Measurements from ENCODE around the gene NXPH1.
"Not testable (repeated sequence)": the region's sequence is repeated elsewhere in the genome, so short reads cannot be mapped to it uniquely, and the experiment has no call there.

Gene NXPH1

DNA sequence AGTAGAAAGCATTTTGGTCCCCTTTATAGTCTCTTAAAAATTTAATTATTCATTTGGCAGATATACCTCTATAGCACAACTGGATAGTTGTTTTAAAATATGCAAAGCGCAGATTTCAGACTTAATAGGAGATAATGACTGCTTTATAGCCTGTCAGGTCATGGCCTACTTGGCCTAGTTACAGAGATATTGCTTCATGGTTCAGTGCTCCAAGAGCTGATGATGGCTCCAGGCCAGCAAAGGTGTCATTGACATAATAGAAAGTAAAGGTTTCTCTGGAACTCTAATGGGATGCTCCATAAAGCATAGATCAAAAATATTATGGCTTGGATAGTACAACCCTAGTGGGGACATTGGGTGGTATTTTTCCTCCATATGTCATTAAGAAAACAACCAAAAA, 285.7 kb downstream of the NXPH1 start:
- no peak for DNase-seq (ENCODE audit: low spot score)

- peak; percentile 72 for DNase-seq (ENCODE audit: low spot score)
Observed at GRCh38 chr7:8724080-8724718, 290.8 kb downstream of the NXPH1 start.

DNA sequence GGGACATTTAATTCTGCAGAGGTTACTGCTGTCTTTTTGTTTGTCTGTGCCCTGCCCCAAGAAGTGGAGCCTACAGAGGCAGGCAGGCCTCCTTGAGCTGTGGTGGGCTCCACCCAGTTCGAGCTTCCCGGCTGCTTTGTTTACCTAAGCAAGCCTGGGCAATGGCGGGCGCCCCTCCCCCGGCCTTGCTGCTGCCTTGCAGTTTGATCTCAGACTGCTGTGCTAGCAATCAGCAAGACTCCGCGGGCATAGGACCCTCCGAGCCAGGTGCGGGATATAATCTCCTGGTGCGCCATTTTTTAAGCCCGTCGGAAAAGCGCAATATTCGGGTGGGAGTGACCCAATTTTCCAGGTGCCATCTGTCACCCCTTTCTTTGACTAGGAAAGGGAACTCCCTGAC, 298.3 kb downstream of the NXPH1 start:
- DNase-seq (ENCODE audit: low spot score) = not testable (repeated sequence)

GRCh38 chr7:8739837-8740236, 306.4 kb downstream of the NXPH1 start:
- no peak for DNase-seq (ENCODE audit: low spot score)

DNA sequence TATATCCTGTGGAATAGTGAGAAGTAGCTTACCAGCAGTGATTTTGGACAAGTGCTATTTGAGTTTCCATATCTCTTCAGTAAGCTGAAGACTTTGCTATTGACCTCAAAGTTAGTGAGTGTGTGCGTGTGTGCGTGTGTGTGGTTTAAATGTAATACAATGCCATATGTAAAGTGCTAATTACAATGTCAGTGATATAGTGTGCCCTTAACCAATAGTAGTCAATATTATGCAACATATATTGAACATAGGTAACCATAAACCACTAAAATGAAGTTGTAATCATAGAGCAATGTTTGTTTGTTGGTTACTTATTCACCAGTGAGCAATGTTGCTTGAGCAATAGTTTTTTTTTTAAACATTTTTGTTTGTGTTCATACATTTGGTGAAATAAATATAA, 309.4 kb downstream of the NXPH1 start:
- no peak for DNase-seq (ENCODE audit: low spot score)

GRCh38 chr7:8747338-8747737, 313.9 kb downstream of the NXPH1 start:
- no peak for DNase-seq (ENCODE audit: low spot score)

GRCh38 chr7:8751557-8752231, 318.3 kb downstream of the NXPH1 start:
- no peak for DNase-seq (ENCODE audit: low spot score)

GRCh38 chr7:8753355-8753754, 319.9 kb downstream of the NXPH1 start:
- no peak for DNase-seq (ENCODE audit: low spot score)

DNA sequence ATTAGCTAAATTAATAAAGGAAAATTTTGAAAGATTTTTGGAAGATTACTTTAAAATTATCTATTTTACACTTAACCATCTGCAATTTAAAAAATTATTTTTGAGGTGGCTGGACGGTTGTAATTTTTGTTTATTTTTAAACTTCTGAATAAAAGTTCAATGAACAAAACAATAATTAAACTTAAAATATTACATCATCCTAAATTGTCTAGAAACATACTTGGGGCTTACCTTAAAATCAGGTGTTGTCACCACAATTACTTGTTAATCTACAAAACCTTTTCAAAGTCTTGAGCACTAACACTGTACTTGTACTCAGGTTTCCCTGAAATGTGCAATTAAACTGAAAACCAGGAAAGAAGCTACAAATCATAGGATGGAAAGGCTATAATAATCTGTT, 328.3 kb downstream of the NXPH1 start:
- DNase-seq (ENCODE audit: low spot score) = no peak

- DNase-seq (ENCODE audit: low spot score) = no peak
Observed at GRCh38 chr7:8762803-8763202, 329.4 kb downstream of the NXPH1 start.

- DNase-seq (ENCODE audit: low spot score) = no peak
Observed at GRCh38 chr7:8765374-8765773, 332.0 kb downstream of the NXPH1 start.

DNA sequence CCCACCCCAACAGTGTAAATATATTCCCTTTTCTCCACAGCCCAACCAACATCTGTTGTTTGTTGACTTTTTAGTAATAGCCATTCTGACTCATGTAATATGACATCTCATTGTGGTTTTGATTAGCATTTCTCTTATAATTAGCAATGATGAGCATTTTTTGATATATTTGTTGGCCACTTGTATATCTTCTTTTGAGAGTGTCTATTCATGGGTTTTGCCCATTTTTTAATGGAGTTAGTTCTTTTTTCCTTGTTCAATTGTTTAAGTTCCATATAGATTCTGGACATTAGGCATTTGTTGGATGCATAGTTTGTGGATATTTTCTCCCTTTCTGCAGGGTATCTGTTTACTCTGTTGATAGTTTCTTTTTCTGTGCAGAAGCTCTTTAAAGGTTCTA, 340.1 kb downstream of the NXPH1 start:
- no peak for DNase-seq (ENCODE audit: low spot score)

DNA sequence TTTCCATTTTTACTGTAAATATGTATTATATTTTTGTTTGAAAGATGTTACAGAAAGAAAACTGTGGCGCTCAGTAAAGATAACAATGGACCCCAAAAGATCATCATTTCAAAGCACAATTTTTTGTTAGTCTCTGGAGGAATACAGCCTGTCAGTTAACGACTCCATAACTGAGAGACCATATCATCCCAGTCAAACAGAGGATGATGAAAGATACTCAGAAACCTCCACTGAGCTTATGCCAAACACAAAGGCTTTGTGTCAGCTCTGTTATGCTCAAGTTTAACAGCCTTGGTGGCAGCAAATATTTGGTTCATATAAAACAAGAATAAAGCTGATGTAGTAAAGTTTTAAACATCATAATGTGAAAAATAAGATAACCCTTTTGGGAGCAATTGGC, 345.1 kb downstream of the NXPH1 start:
- DNase-seq (ENCODE audit: low spot score) = no peak

- DNase-seq (ENCODE audit: low spot score) = peak; percentile 7
Observed at GRCh38 chr7:8781166-8781565, 347.8 kb downstream of the NXPH1 start.

DNA sequence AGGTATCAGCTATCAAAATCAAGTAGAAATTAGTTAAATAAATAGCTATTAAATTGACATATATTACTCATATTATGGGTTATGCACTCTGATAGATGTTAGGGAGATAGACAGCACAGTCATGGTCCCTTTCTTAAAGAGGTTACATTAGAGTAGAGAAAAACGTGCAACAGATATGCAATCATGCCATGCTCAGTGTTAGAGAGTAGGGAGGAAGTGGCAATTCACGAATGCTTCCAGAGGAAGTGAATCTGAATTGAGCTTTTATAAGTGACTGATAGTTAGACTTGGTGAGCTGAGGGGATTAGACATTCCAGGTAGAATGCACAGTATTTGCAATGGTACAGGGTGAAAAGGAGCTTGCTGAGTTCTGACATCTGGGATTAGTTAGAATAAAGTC, 349.8 kb downstream of the NXPH1 start:
- no peak for DNase-seq (ENCODE audit: low spot score)

DNA sequence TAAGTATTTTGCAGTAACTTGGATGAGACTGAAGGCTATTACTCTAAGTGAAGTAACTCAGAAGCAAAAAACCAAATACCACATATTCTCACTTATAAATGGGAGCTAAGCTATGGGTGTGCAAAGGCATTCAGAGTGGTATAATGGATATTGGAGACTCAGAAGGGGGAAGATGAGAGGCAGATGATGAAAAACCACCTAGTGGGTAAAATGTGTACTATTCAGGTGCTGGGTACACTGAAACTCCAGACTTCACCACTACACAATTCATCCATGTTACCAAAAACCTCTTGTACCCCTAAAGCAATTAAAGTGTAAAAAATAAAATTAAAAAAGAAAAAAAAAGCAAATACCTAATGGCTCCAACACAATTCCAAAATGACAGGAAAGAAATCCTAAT, 351.7 kb downstream of the NXPH1 start:
- DNase-seq (ENCODE audit: low spot score) = no peak

GRCh38 chr7:8800986-8801385, 367.6 kb downstream of the NXPH1 start:
- DNase-seq (ENCODE audit: low spot score) = no peak

Measured in pons (tissue), 1 donor.